HG03159 (cell line): ENCODE results near the gene EXOSC5.
"Not testable (repeated sequence)": the region's sequence is repeated elsewhere in the genome, so short reads cannot be mapped to it uniquely, and the experiment has no call there.

ENCODE experiments used
- ATAC-seq: cut with Tn5 transposase; IDR thresholded peaks from one replicate; pipeline ENCODE4 v1.9.1; 2021; ENCODE audit warnings: mild to moderate bottlenecking, moderate library complexity; ENCODE audit not compliant: unreplicated experiment

The EXOSC5 gene

GRCh38 chr19:41371541-41371940 is 25.6 kb downstream of the EXOSC5 start:
- no peak for ATAC-seq

GRCh38 chr19:41371119-41371518 is 26.0 kb downstream of the EXOSC5 start:
- ATAC-seq = not testable (repeated sequence)

- ATAC-seq = no peak
Measured at GRCh38 chr19:41369769-41370168, 27.4 kb downstream of the EXOSC5 start.

GRCh38 chr19:41367848-41368301 is 29.3 kb downstream of the EXOSC5 start:
- no peak for ATAC-seq

GRCh38 chr19:41366089-41366488 is 31.1 kb downstream of the EXOSC5 start:
- no peak for ATAC-seq

- ATAC-seq = no peak
Measured at GRCh38 chr19:41364524-41365391, 32.4 kb downstream of the EXOSC5 start.

GRCh38 chr19:41363753-41364523 is 33.2 kb downstream of the EXOSC5 start, which contains the start of gene B9D2:
Gene B9D2, minus strand, starts transcription at chr19:41364149. Its CDS starts 630 bp downstream, at chr19:41363519.
- ATAC-seq = peak; percentile 80

- ATAC-seq = no peak
Measured at GRCh38 chr19:41363371-41363752, 33.8 kb downstream of the EXOSC5 start.

- no peak for ATAC-seq
Measured at GRCh38 chr19:41362143-41362847, 34.9 kb downstream of the EXOSC5 start.

- ATAC-seq = no peak
Measured at GRCh38 chr19:41359741-41360140, 37.4 kb downstream of the EXOSC5 start.

- no peak for ATAC-seq
Measured at GRCh38 chr19:41357746-41358145, 39.4 kb downstream of the EXOSC5 start.

- no peak for ATAC-seq
Measured at GRCh38 chr19:41356984-41357739, 40.0 kb downstream of the EXOSC5 start.

GRCh38 chr19:41355802-41356201 is 41.4 kb downstream of the EXOSC5 start:
- ATAC-seq = no peak

GRCh38 chr19:41355035-41355434 is 42.1 kb downstream of the EXOSC5 start:
- no peak for ATAC-seq

- ATAC-seq = no peak
Measured at GRCh38 chr19:41354343-41354953, 42.7 kb downstream of the EXOSC5 start.

- peak; percentile 50 for ATAC-seq
Measured at GRCh38 chr19:41353466-41354342, 43.5 kb downstream of the EXOSC5 start, which contains the start of gene TGFB1. Gene TGFB1, minus strand, starts transcription at chr19:41353922. Its CDS starts 878 bp downstream, at chr19:41353044.

GRCh38 chr19:41352609-41353465 is 44.3 kb downstream of the EXOSC5 start:
- ATAC-seq = no peak

GRCh38 chr19:41352279-41352608 is 44.9 kb downstream of the EXOSC5 start:
- no peak for ATAC-seq
